Naive thymus-derived CD4-positive, alpha-beta T cell (primary cell): Measurements from ENCODE around the gene PLEKHA4. TPM values are rescaled to one million over a fixed set of nuclear protein-coding genes. Genes with fewer than 3 reads are reported as not detected.
"Not testable (repeated sequence)": the region's sequence is repeated elsewhere in the genome, so short reads cannot be mapped to it uniquely, and the experiment has no call there.

Source experiments
- ATAC-seq: fragments of 150-1000 bp; cut with Tn5 transposase; 2 replicates; pipeline ENCODE4 v1.10.0; 2021; ENCODE audit warnings: mild to moderate bottlenecking, moderate library complexity
- CTCF ChIA-PET: fragments of 350-600 bp; sonication (Branson Sonifier 250); formaldehyde crosslinking; loops from one replicate; lab custom pipeline; 2021; ENCODE audit warnings: antibody characterized with exemption; lab: Charles Lee
- POLR2A ChIA-PET: fragments of 350-600 bp; sonication (Branson Sonifier 250); formaldehyde crosslinking; loops from one replicate; lab custom pipeline; 2021; ENCODE audit warnings: antibody characterized with exemption, inconsistent platforms; lab: Charles Lee
- DNase-seq, 9 donors: peaks; one replicate each; pipeline versions ENCODE4 v3.0.0 to v3.0.0-alpha.2; 2020 to 2022; ENCODE audit warnings: mixed read lengths in 1 of 9
- H3K27ac ChIP-seq: one replicate; pipeline ENCODE4 v1.7.0; 2013; ENCODE audit warnings: mild to moderate bottlenecking, low read depth, low read length, moderate library complexity
- H3K27me3 ChIP-seq, 2 donors: one replicate each; pipeline ENCODE4 v1.7.0; 2013; ENCODE audit warnings: low read length in 2 of 2, mild to moderate bottlenecking in 2 of 2, moderate library complexity in 2 of 2; ENCODE audit not compliant: control insufficient read depth in 2 of 2, insufficient read depth in 2 of 2
- H3K36me3 ChIP-seq, 3 experiments: 1 replicate in 2 of 3; 2 replicates in 1 of 3; pipeline ENCODE4 v1.7.0; 2013; ENCODE audit warnings: low read length in 3 of 3, mild to moderate bottlenecking in 3 of 3, moderate library complexity in 1 of 3; ENCODE audit not compliant: insufficient read depth in 3 of 3, control insufficient read depth in 2 of 3
- H3K4me1 ChIP-seq, 2 donors: one replicate each; pipeline ENCODE4 v1.7.0; 2013; ENCODE audit warnings: low read length in 2 of 2, mild to moderate bottlenecking in 2 of 2, moderate library complexity in 1 of 2; ENCODE audit not compliant: control insufficient read depth in 2 of 2, insufficient read depth in 2 of 2
- H3K4me3 ChIP-seq: 2 replicates; pipeline ENCODE4 v1.7.0; 2013; ENCODE audit warnings: mild to moderate bottlenecking, low read length
- H3K9me3 ChIP-seq, 3 experiments: 1 replicate in 2 of 3; 2 replicates in 1 of 3; pipeline ENCODE4 v1.7.0; 2013; ENCODE audit warnings: low read length in 3 of 3; ENCODE audit not compliant: control insufficient read depth in 2 of 3
- H3K27ac Mint-ChIP-seq, 9 donors: one replicate each; pipeline ENCODE4 v1.8.0; 2020 to 2022; ENCODE audit warnings: mixed read lengths in 9 of 9, mild to moderate bottlenecking in 8 of 9, moderate library complexity in 5 of 9, inconsistent platforms in 2 of 9
- H3K27me3 Mint-ChIP-seq, 5 donors: one replicate each; pipeline ENCODE4 v1.8.0; 2021 to 2022; ENCODE audit warnings: mixed read lengths in 5 of 5, mild to moderate bottlenecking in 1 of 5
- H3K36me3 Mint-ChIP-seq, 5 donors: one replicate each; pipeline ENCODE4 v1.8.0; 2020 to 2022; ENCODE audit warnings: mixed read lengths in 5 of 5, mild to moderate bottlenecking in 3 of 5, inconsistent platforms in 1 of 5
- H3K4me1 Mint-ChIP-seq, 7 donors: one replicate each; pipeline ENCODE4 v1.8.0; 2020 to 2022; ENCODE audit warnings: mixed read lengths in 7 of 7, mild to moderate bottlenecking in 3 of 7, inconsistent platforms in 1 of 7
- H3K4me3 Mint-ChIP-seq, 10 donors: one replicate each; pipeline ENCODE4 v1.8.0; 2020 to 2022; ENCODE audit warnings: mild to moderate bottlenecking in 10 of 10, mixed read lengths in 10 of 10, moderate library complexity in 6 of 10, inconsistent platforms in 2 of 10
- H3K9me3 Mint-ChIP-seq, 11 donors: one replicate each; pipeline ENCODE4 v1.8.0; 2020 to 2022; ENCODE audit warnings: mixed read lengths in 11 of 11, mild to moderate bottlenecking in 4 of 11, inconsistent platforms in 1 of 11, moderate library complexity in 1 of 11
- intact Hi-C, 2 donors: fragments of 100-400 bp; cut with micrococcal nuclease; formaldehyde crosslinking; loops; one replicate each; pipeline ENCODE4 v1.15.1; 2023
- polyA plus RNA-seq, 2 donors: library from polyadenylated mRNA; unstranded; fragments of 300-500 nt; fragmentation: Illumina TruSeq; gene quantifications; one replicate each; pipeline ENCODE4 v1.2.3, GENCODE V29; 2021
- total RNA-seq, 6 experiments: library from RNA in 5 of 6; stranded (reverse) in 5 of 6; gene quantifications; 1 replicate in 5 of 6; 2 replicates in 1 of 6; pipeline ENCODE4 v1.2.3 and lab custom pipeline; 2021 to 2026

PLEKHA4 gene
- total and polyA plus RNA-seq, 7 experiments from 2014 or later, result 2.1 to 7.4 (median 4.0) TPM

GRCh38 chr19:48854103-48854502 is 14.3 kb downstream of the PLEKHA4 start:
- no peaks in the 10 kb centered on the region for H3K4me1 ChIP-seq
- Mint-ChIP-seq H3K9me3 (no peaks in the 10 kb centered on the region), H3K36me3 (no peaks in the 10 kb centered on the region), H3K27me3 (no peaks in the 10 kb centered on the region), H3K4me1 (peaks cover 0 to 3% (median 0%) of the 10 kb centered on the region in 7 donors), H3K27ac (no peak overlapping the region), H3K4me3 (no peak overlapping the region)
- ATAC-seq (no peak), DNase-seq (no peak)
- no peak overlapping the region for H3K4me3 ChIP-seq
- intact Hi-C loops, result no loop called here
- CTCF ChIA-PET, result no interaction called here
- no peaks in the 10 kb centered on the region for H3K9me3 ChIP-seq
- POLR2A ChIA-PET, result no interaction called here
- no peaks in the 10 kb centered on the region for H3K36me3 ChIP-seq
- no peaks in the 10 kb centered on the region for H3K27me3 ChIP-seq
- no peak overlapping the region for H3K27ac ChIP-seq

GRCh38 chr19:48853483-48853882 is 14.9 kb downstream of the PLEKHA4 start:
- Histone ChIP-seq H3K27ac (no peak overlapping the region), H3K9me3 (no peaks in the 10 kb centered on the region), H3K36me3 (no peaks in the 10 kb centered on the region), H3K4me3 (no peak overlapping the region), H3K27me3 (no peaks in the 10 kb centered on the region), H3K4me1 (no peaks in the 10 kb centered on the region)
- H3K9me3 Mint-ChIP-seq, result no peaks in the 10 kb centered on the region
- POLR2A ChIA-PET, result no interaction called here
- ATAC-seq, result no peak
- H3K4me3 Mint-ChIP-seq, result no peak overlapping the region
- no peak for DNase-seq
- no peaks in the 10 kb centered on the region for H3K36me3 Mint-ChIP-seq
- CTCF ChIA-PET, result interaction anchor here (0.6 kb wide), 1 partner anchor 66 kb away, joined by 3 read pairs; no protein-coding TSS in a partner anchor
- no peaks in the 10 kb centered on the region for H3K27me3 Mint-ChIP-seq
- intact Hi-C loops, result no loop called here
- H3K27ac Mint-ChIP-seq, result no peak overlapping the region
- H3K4me1 Mint-ChIP-seq, result no peaks in the 10 kb centered on the region

GRCh38 chr19:48852292-48852691 is 16.1 kb downstream of the PLEKHA4 start:
- DNase-seq, result no peak
- Histone ChIP-seq H3K4me1 (no peaks in the 10 kb centered on the region), H3K9me3 (no peaks in the 10 kb centered on the region), H3K36me3 (no peaks in the 10 kb centered on the region), H3K4me3 (no peak overlapping the region), H3K27ac (no peak overlapping the region), H3K27me3 (no peaks in the 10 kb centered on the region)
- ChIA-PET CTCF (no interaction called here), POLR2A (interaction anchor here (0.7 kb wide), 1 partner anchor 14 kb away, joined by 3 read pairs; no protein-coding TSS in a partner anchor)
- ATAC-seq, result no peak
- H3K27me3 Mint-ChIP-seq, result no peaks in the 10 kb centered on the region
- H3K4me1 Mint-ChIP-seq, result no peaks in the 10 kb centered on the region
- H3K9me3 Mint-ChIP-seq, result no peaks in the 10 kb centered on the region
- no peak overlapping the region for H3K4me3 Mint-ChIP-seq
- H3K36me3 Mint-ChIP-seq, result no peaks in the 10 kb centered on the region
- no peak overlapping the region for H3K27ac Mint-ChIP-seq
- intact Hi-C loops, result no loop called here

GRCh38 chr19:48846659-48847058 is 21.8 kb downstream of the PLEKHA4 start:
- H3K27ac Mint-ChIP-seq, H3K27me3 ChIP-seq, H3K4me1 Mint-ChIP-seq, ATAC-seq, DNase-seq, intact Hi-C loops, H3K4me3 Mint-ChIP-seq, H3K27ac ChIP-seq, H3K9me3 ChIP-seq, H3K36me3 ChIP-seq, H3K4me3 ChIP-seq, H3K36me3 Mint-ChIP-seq, H3K4me1 ChIP-seq, H3K9me3 Mint-ChIP-seq, H3K27me3 Mint-ChIP-seq: not testable (repeated sequence)
- ChIA-PET POLR2A (interaction anchor here (0.7 kb wide), 1 partner anchor 63 kb away, joined by 3 read pairs; no protein-coding TSS in a partner anchor), CTCF (interaction anchor here (7.5 kb wide), 1 partner anchor 57 kb away, joined by 100 read pairs; no protein-coding TSS in a partner anchor)

GRCh38 chr19:48845384-48845783 is 23.0 kb downstream of the PLEKHA4 start:
- intact Hi-C loops, result no loop called here
- ATAC-seq (no peak), DNase-seq (no peak)
- Mint-ChIP-seq H3K4me1 (peaks cover 0 to 6% (median 0%) of the 10 kb centered on the region in 7 donors), H3K27ac (no peak overlapping the region), H3K27me3 (no peaks in the 10 kb centered on the region), H3K4me3 (no peak overlapping the region), H3K9me3 (no peaks in the 10 kb centered on the region), H3K36me3 (no peaks in the 10 kb centered on the region)
- Histone ChIP-seq H3K4me3 (no peak overlapping the region), H3K36me3 (no peaks in the 10 kb centered on the region), H3K27ac (no peak overlapping the region), H3K4me1 (no peaks in the 10 kb centered on the region), H3K27me3 (no peaks in the 10 kb centered on the region), H3K9me3 (no peaks in the 10 kb centered on the region)
- CTCF ChIA-PET, result interaction anchor here (0.5 to 7.5 kb wide), 2 partner anchors 56 to 194 kb away, joined by 3 to 100 read pairs; no protein-coding TSS in a partner anchor
- POLR2A ChIA-PET, result no interaction called here

- Mint-ChIP-seq H3K9me3 (no peaks in the 10 kb centered on the region), H3K36me3 (no peaks in the 10 kb centered on the region), H3K27me3 (no peaks in the 10 kb centered on the region), H3K27ac (no peak overlapping the region), H3K4me1 (peaks cover 0 to 6% (median 0%) of the 10 kb centered on the region in 7 donors), H3K4me3 (no peak overlapping the region)
- Histone ChIP-seq H3K4me3 (no peak overlapping the region), H3K27me3 (no peaks in the 10 kb centered on the region), H3K27ac (no peak overlapping the region), H3K4me1 (no peaks in the 10 kb centered on the region), H3K36me3 (no peaks in the 10 kb centered on the region), H3K9me3 (no peaks in the 10 kb centered on the region)
- ATAC-seq (no peak), DNase-seq (no peak)
- ChIA-PET POLR2A (interaction anchor here (1.0 kb wide), 1 partner anchor 118 kb away, joined by 3 read pairs; no protein-coding TSS in a partner anchor), CTCF (interaction anchor here (3.7 to 7.5 kb wide), 2 partner anchors 50 to 55 kb away, joined by 50 to 100 read pairs; no protein-coding TSS in a partner anchor)
- intact Hi-C loops, result no loop called here
These were observed 23.9 kb downstream of the PLEKHA4 start for GRCh38 chr19:48844472-48844871.

GRCh38 chr19:48842789-48843162 is 25.6 kb downstream of the PLEKHA4 start:
- peak; percentile 67 for ATAC-seq
- peak overlapping the region in 3 of 9 donors; percentile 44 to 53 (median 51) for H3K27ac Mint-ChIP-seq
- H3K9me3 Mint-ChIP-seq, result no peaks in the 10 kb centered on the region
- no peak overlapping the region for H3K4me3 ChIP-seq
- peak overlapping the region in 1 of 10 donors; percentile 53 for H3K4me3 Mint-ChIP-seq
- no peak overlapping the region for H3K27ac ChIP-seq
- peaks cover 0 to 2% (median 0%) of the 10 kb centered on the region in 5 donors for H3K27me3 Mint-ChIP-seq
- no peaks in the 10 kb centered on the region for H3K4me1 ChIP-seq
- H3K36me3 Mint-ChIP-seq, result no peaks in the 10 kb centered on the region
- POLR2A ChIA-PET, result interaction anchor here (0.8 to 2.4 kb wide), 5 partner anchors 47 to 197 kb away, joined by 3 to 10 read pairs (median 3); partner anchors contain the start of genes CA11 and FTL
- CTCF ChIA-PET, result interaction anchor here (0.5 to 7.5 kb wide), 26 partner anchors 9 to 560 kb away, joined by 3 to 100 read pairs (median 5); partner anchors contain the start of genes CA11 and RUVBL2
- no peaks in the 10 kb centered on the region for H3K9me3 ChIP-seq
- H3K36me3 ChIP-seq, result no peaks in the 10 kb centered on the region
- intact Hi-C loops, result loop anchor here (1.0 to 2.0 kb wide), 5 partner anchors 47 to 196 kb away; partner anchors contain the start of gene CA11 (in 2 of the 2)
- peaks cover 0 to 6% (median 3%) of the 10 kb centered on the region in 7 donors for H3K4me1 Mint-ChIP-seq
- DNase-seq, result peak in 8 of 9 donors; percentile 37 to 62 (median 49)
- no peaks in the 10 kb centered on the region for H3K27me3 ChIP-seq
